NCI-H2196 (cell line): ENCODE results near the gene SIRT5.

Source experiments
- DNase-seq: peaks from one replicate; lab custom pipeline; 2025; ENCODE audit not compliant: unreplicated experiment; lab: John Stamatoyannopoulos, UW

Gene SIRT5

GRCh38 chr6:13629459-13630116, 55.2 kb downstream of the SIRT5 start:
- DNase-seq, result no peak

DNA sequence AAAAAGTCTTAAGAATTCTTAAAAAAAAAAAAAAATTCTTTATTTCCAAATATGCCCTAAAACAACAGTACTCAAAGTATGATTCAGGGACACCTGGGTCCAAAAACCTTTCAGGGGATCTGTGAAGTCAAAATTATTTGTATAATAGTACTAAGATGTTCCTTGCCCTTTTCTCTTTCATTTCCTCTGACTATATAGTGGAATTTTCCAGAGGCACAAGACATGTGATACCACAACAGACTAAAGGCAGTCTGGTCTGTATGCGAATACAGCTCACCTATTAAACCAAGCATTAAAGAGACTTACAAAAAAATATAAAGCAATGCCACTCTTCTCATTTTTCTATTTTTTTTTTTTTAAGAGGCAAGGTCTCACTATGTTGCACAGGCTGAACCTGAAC, 56.1 kb downstream of the SIRT5 start:
- DNase-seq, result no peak

DNA sequence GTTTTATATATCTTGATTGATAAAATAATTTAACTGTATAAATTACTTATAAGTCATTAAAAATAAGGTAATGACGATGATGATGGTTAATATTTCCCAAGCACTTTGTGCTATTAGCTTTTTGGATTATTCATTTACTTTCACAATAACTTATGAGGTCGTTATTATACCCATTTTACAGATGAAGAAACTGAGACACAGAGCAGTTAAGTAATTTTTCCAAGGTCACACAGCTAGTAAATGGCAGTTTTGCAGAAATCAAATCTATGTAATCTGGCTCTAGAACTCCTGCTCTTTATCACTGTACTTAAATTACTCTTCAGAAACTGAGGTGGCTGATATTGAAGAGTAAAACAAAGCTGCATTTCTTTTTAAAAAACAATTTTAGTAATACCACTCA, 58.9 kb downstream of the SIRT5 start:
- DNase-seq, result no peak

DNA sequence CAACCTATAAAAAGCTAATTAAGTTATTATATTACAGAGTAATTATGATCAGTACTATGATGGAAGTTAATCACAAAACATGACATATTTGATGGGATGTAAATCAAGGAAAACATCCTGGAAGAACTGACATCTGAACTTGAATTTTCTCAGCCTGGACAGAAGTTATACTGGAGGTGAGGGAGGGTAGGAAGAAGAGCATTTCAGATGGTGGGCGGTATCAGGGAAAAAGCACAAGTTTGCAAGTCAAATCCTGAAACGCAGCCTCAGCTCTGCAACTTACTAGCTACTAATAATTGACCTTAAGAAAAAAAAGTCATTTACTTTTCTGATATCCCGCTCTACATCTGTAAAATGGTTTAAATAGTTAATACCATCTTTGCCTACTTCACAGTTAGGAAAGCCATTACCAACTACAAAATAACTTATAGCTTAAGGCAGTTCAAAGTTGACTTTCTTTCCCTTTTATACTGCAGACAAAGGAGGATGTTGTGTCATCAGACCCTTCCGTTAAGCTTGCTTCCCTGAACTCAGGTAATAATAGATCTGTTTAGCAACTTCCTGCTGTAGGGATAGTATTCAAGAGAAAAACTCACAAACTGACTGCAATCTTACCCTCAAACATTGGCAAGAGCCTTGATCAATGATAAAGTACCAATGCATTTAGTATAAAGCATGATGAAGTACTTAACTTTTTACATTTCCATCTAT, 61.7 kb downstream of the SIRT5 start:
- DNase-seq, result no peak

DNA sequence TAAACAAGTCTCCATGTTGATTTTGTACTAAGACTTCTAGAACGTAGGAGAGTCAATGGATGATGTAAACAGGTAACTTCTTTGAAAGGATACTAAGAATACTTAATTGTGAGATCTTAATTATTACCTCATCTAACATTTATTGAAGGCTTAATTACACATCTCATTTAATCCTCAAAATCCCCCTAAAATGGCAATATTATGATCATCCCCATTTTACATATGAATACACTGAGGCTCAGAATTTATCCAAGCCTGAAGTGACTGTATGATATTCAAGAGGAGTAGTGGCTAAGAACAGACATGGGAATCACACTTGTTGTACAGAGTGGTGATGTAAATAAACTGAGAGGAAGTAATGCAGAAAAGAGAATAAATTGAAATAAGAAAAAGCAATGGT, 63.6 kb downstream of the SIRT5 start:
- DNase-seq, result no peak

- no peak for DNase-seq
These were observed 64.2 kb downstream of the SIRT5 start for GRCh38 chr6:13638626-13639025.

DNA sequence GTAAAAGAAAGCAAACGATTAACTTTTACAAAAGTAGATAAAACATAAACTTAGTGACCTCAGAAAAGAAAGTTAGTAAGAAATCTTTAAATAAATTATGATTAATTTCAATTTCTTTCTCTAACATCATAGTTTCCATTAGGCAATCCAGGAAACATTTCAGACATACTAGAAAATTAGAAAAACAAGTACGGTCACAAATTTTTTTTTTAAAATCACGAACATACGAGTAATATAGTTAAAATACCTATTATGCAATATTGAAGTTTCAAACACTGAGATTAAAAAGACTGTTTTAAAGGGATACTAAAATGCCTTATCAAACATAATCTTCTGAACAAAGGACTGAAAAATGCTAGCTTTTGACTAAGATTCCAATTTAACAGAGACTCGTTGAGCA, 66.9 kb downstream of the SIRT5 start:
- no peak for DNase-seq

DNA sequence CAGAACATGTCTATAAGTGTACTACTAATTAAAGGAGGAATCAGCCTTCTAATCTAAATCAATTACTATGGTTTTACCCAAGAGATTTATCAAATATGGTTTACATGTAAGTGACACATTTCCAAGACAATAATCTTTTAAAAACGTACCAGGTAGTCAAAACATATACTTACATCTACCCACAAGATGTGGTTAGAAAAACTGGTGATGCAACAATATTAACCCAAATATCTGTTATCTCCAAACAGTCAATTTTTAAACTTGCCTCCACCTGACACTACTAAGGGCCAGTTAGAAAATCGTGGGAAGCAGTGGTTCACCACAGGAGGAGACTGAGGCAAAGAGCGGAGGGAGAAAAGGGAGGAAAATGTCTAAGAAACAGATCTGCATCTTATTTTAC, 68.7 kb downstream of the SIRT5 start:
- no peak for DNase-seq

DNA sequence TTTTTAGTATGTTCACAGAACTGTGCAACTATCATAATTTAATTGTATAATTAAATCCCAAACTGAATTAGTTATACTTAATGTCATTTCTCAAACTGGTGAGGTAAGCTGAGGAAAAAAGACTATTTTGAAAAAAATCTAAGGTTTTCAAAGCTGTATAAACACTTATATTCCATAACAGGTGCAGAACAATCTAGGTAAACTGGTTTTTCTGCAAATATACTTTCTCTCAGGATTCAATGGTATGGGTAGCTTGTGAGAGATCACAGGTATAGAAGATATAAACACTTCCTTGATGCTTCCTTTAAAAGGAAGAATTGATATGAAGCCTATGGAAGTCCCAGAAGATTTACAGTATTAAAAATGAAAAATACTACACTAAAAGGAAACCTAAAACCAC, 74.4 kb downstream of the SIRT5 start:
- peak; percentile 9 for DNase-seq

DNA sequence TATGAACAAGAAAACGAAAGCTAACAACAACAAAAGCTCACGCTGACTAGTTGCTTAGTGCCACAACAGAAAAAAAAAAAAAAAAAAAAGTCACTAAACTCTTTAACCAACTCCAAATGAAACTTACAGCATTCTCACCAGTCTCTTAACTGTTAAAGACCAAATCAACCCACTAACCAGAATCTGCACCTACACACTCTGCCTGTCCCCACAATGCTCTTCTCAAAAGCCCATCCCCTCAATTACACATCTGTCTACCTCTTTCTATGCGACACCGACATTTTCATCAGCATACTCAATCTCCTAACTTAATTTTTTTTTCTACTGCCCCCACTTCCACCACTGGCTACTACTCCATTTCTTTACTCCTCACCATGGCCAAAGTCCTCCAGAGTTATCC, 75.0 kb downstream of the SIRT5 start:
- DNase-seq, result no peak

DNA sequence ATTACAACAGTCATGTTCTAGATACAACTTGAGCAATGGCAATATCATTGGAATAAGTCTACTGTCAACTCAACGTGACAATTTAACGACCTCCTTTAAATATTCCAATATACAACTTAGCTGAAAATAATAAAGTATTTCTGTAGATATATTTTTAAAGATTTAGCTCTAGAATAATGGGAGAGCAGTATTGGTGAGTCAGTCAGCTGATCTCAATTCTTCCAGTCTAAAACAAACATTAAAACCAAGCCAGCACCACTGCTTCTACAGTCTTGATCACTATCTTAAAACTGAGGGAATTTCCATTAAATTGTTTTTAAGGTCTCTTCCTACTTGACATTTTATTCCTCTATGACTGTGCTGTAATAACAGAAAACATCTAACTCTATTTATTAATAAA, 78.9 kb downstream of the SIRT5 start:
- DNase-seq, result no peak

GRCh38 chr6:13654496-13654895, 80.1 kb downstream of the SIRT5 start:
- no peak for DNase-seq

DNA sequence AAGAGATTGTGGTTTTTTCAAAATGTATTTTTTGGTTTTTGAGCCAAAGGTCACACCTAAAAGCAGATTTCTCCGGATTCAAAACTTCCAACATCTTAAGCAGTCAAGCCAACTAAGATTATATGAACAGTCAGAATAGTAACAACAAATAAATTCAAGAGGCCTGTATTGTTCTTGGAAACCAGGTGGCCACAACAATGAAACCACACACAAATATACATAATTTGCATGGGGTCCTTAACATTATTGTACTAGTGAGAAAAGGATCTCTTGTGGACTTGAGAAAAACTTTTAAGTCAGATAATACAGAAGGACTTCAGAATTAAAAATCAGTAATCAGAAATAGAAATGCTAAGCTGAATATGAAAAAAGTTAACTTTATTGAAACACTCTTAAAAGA, 81.3 kb downstream of the SIRT5 start:
- DNase-seq, result no peak

- DNase-seq, result no peak
These were observed 85.9 kb downstream of the SIRT5 start for GRCh38 chr6:13660273-13660672.

DNA sequence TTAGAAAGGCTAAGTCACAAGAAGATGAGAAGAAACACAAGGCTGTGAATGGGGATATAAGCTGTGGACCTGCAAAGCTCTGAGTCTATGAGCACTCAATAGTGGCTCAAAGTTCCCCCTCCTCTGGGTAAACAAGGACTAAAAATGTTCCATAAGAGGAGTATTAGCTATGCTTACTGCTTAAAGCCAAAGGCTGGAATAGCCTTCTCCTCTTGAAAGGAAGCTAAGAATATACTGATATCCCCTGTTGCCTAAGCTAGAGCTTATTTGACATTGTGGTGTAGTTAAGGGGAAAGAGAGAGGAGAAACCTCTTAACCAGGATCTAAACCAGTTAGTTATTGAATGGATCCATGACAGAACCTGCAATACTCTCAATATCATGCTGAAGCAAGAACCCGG, 86.5 kb downstream of the SIRT5 start:
- DNase-seq, result no peak

- DNase-seq, result no peak
These were observed 87.2 kb downstream of the SIRT5 start for GRCh38 chr6:13661647-13662046.

- DNase-seq, result no peak
These were observed 88.4 kb downstream of the SIRT5 start for GRCh38 chr6:13662651-13663334.

DNA sequence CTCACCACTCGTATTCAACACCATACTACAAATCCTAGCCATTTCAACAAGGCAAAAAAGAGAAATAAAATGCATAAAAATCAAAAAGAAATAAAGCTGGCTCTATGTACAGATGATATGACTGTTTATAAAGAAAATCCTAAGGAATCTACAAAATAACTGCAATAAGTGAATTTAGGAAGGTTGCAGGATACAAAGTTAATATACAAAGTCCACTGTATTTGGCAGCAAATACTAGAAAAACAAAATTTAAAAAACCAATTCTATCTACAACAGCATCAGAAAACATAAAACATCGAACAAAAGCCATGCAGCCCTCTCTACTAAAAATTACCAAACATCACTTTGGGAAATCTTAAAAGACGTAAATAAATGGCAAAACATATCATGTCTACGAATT, 89.6 kb downstream of the SIRT5 start:
- DNase-seq, result no peak
